Gastrocnemius medialis (tissue), 4 donors: Measurements from ENCODE around the gene PRSS38. TPM values are rescaled to one million over a fixed set of nuclear protein-coding genes. Genes with fewer than 3 reads are reported as not detected.

Experiments
- ATAC-seq, 2 donors: fragments of 150-250 bp; one replicate each; pipeline ENCODE4 v1.9.1; 2016
- DNase-seq, 2 donors: peaks; one replicate each; pipeline ENCODE4 v3.0.0-alpha.2; 2019
- H3K27ac ChIP-seq, 4 donors: fragments of 200-600 bp; sonication (generic); 1 replicate in 1 of 4; 2 replicates in 3 of 4; pipeline ENCODE4 v1.5.1; 2016 to 2018; ENCODE audit warnings: mild to moderate bottlenecking in 2 of 4, moderate library complexity in 1 of 4
- H3K27me3 ChIP-seq, 3 donors: fragments of 200-600 bp; sonication (generic) in 2 of 3; 1 replicate in 1 of 3; 2 replicates in 2 of 3; pipeline versions ENCODE4 v1.5.1 to v1.6.0; 2016 to 2019; ENCODE audit warnings: mild to moderate bottlenecking in 1 of 3, moderate library complexity in 1 of 3
- H3K36me3 ChIP-seq, 2 donors: fragments of 200-600 bp; sonication (generic) in 1 of 2; one replicate each; pipeline ENCODE4 v1.5.1; 2017 to 2018
- H3K4me1 ChIP-seq, 2 donors: fragments of 200-600 bp; sonication (generic) in 1 of 2; one replicate each; pipeline ENCODE4 v1.5.1; 2016 to 2017; ENCODE audit warnings: mild to moderate bottlenecking in 2 of 2
- H3K4me3 ChIP-seq, 4 donors: fragments of 200-600 bp; sonication (generic) in 3 of 4; 1 replicate in 1 of 4; 2 replicates in 3 of 4; pipeline ENCODE4 v1.5.1; 2016 to 2019; ENCODE audit warnings: mild to moderate bottlenecking in 2 of 4
- H3K9me3 ChIP-seq, 3 donors: fragments of 200-600 bp; sonication (generic) in 2 of 3; 1 replicate in 1 of 3; 2 replicates in 2 of 3; pipeline ENCODE4 v1.5.1; 2016 to 2019
- CTCF ChIP-seq, 5 experiments: fragments of 450-650 bp in 3 of 5; fragments of 200-600 bp in 2 of 5; sonication (generic) in 2 of 5; IDR thresholded peaks in 4 of 5; conservative IDR thresholded peaks in 1 of 5; 1 replicate in 4 of 5; 2 replicates in 1 of 5; pipeline ENCODE4 v1.5.1; 2016 to 2019; ENCODE audit warnings: antibody characterized with exemption in 5 of 5, mild to moderate bottlenecking in 3 of 5, moderate library complexity in 3 of 5
- POLR2A ChIP-seq, 2 donors: fragments of 450-650 bp; IDR thresholded peaks; one replicate each; pipeline ENCODE4 v1.6.1; 2017; ENCODE audit warnings: antibody characterized with exemption in 2 of 2, mild to moderate bottlenecking in 2 of 2, moderate library complexity in 2 of 2
- in situ Hi-C, 4 donors: fragments of 200-750 bp; cut with MboI; loops; one replicate each; pipeline versions ENCODE4 v1.15.0 to v1.8.0; 2017; ENCODE audit warnings: low sequenced_read_pairs in 4 of 4
- intact Hi-C: fragments of 100-400 bp; cut with DNase I; formaldehyde crosslinking; loops from one replicate; pipeline ENCODE4 v1.15.1; 2023; ENCODE audit warnings: low total_unique reads
- total RNA-seq, 4 donors: library from RNA; depleted of rRNA; stranded (reverse); fragments of >200 nt; gene quantifications; one replicate each; pipeline versions ENCODE4 v1.1.0 to v1.2.3, GENCODE V29; 2016

Gene PRSS38
- total RNA-seq, 4 donors from 2014 or later = not detected

GRCh38 chr1:227779021-227779441, 36.4 kb upstream of the PRSS38 start:
- H3K36me3 ChIP-seq = peaks cover 0 to 11% of the 10 kb centered on the region in 2 donors
- ATAC-seq (no peak), DNase-seq (no peak)
- no peak for TF ChIP-seq POLR2A (IDR thresholded peaks at IDR 0.05)
- TF ChIP-seq CTCF (IDR thresholded peaks at IDR 0.05 in 4 of 5, conservative IDR thresholded peaks at IDR 0.05 in 1 of 5) = no peak
- H3K27me3 ChIP-seq = no peaks in the 10 kb centered on the region
- H3K27ac ChIP-seq = no peak overlapping the region
- in situ Hi-C loops (loop anchor here in 1 of 4 donors (10.0 kb wide), 1 partner anchor 176 kb away; no protein-coding TSS in a partner anchor), intact Hi-C loops (no loop called here)
- no peaks in the 10 kb centered on the region for H3K4me1 ChIP-seq
- H3K9me3 ChIP-seq = no peaks in the 10 kb centered on the region
- no peak overlapping the region for H3K4me3 ChIP-seq

- in situ Hi-C loops = loop anchor here in 1 of 4 donors (10.0 kb wide), 1 partner anchor 175 kb away; no protein-coding TSS in a partner anchor
- no peak overlapping the region for H3K27ac ChIP-seq
- no peak overlapping the region for H3K4me3 ChIP-seq
- H3K36me3 ChIP-seq = peaks cover 0 to 11% of the 10 kb centered on the region in 2 donors
- ATAC-seq (no peak), DNase-seq (no peak)
- H3K9me3 ChIP-seq = no peaks in the 10 kb centered on the region
- TF ChIP-seq CTCF (IDR thresholded peaks at IDR 0.05 in 4 of 5, conservative IDR thresholded peaks at IDR 0.05 in 1 of 5) = no peak
- no peak for TF ChIP-seq POLR2A (IDR thresholded peaks at IDR 0.05)
- H3K27me3 ChIP-seq = no peaks in the 10 kb centered on the region
- intact Hi-C loops = no loop called here
- no peaks in the 10 kb centered on the region for H3K4me1 ChIP-seq
Observed at GRCh38 chr1:227779685-227780084, 35.8 kb upstream of the PRSS38 start.

GRCh38 chr1:227780101-227781044, 35.1 kb upstream of the PRSS38 start:
- Histone ChIP-seq H3K4me3 (no peak overlapping the region), H3K36me3 (peaks cover 0 to 11% of the 10 kb centered on the region in 2 donors), H3K9me3 (no peaks in the 10 kb centered on the region), H3K27me3 (no peaks in the 10 kb centered on the region), H3K4me1 (no peaks in the 10 kb centered on the region), H3K27ac (no peak overlapping the region)
- no peak for TF ChIP-seq POLR2A (IDR thresholded peaks at IDR 0.05)
- TF ChIP-seq CTCF (IDR thresholded peaks at IDR 0.05 in 4 of 5, conservative IDR thresholded peaks at IDR 0.05 in 1 of 5) = no peak
- in situ Hi-C loops = no loop called here
- no peak for ATAC-seq
- DNase-seq = no peak
- intact Hi-C loops = no loop called here

GRCh38 chr1:227781314-227781930, 34.1 kb upstream of the PRSS38 start:
- TF ChIP-seq CTCF (IDR thresholded peaks at IDR 0.05 in 4 of 5, conservative IDR thresholded peaks at IDR 0.05 in 1 of 5) = no peak
- no peak for TF ChIP-seq POLR2A (IDR thresholded peaks at IDR 0.05)
- no peaks in the 10 kb centered on the region for H3K27me3 ChIP-seq
- H3K27ac ChIP-seq = no peak overlapping the region
- ATAC-seq (no peak), DNase-seq (no peak)
- H3K9me3 ChIP-seq = no peaks in the 10 kb centered on the region
- peaks cover 5% of the 10 kb centered on the region in 2 donors for H3K4me1 ChIP-seq
- in situ Hi-C loops (no loop called here), intact Hi-C loops (no loop called here)
- H3K36me3 ChIP-seq = peaks cover 0 to 4% of the 10 kb centered on the region in 2 donors
- no peak overlapping the region for H3K4me3 ChIP-seq
